ENCODE data around the gene ZFAND6. TPM values are rescaled to one million over a fixed set of nuclear protein-coding genes. Genes with fewer than 3 reads are reported as not detected.
A peak's percentile ranks its signal among the peaks of the same experiment; 100 is the strongest.
"Not testable (repeated sequence)": the region's sequence is repeated elsewhere in the genome, so short reads cannot be mapped to it uniquely, and the experiment has no call there.

Gene ZFAND6
- polyA plus RNA-seq (2012; ENCODE audit: missing spikeins), result 73.6 TPM

- FAIRE-seq, result peak; percentile 94
- peak; percentile 74 for DNase-seq (ENCODE audit: insufficient read length)
- TF ChIP-seq POLR2A (IDR thresholded peaks at IDR 0.05; ENCODE audit: low read depth, low read length), result peak; percentile 82
- TF ChIP-seq POLR2AphosphoS5 (IDR thresholded peaks at IDR 0.05; ENCODE audit: low read depth, low read length), result peak; percentile 85
- TF ChIP-seq TAF1 (IDR thresholded peaks at IDR 0.05; ENCODE audit: borderline replicate concordance, low read depth, low read length), result no peak; the same call in 1 of the 2 replicates
Observed at GRCh38 chr15:80058851-80059785, at the start of gene ZFAND6. Gene ZFAND6 (plus strand): TSS chr15:80059676. CDS start chr15:80120345, 60,669 bp downstream.

- FAIRE-seq (peak; percentile 79), DNase-seq (ENCODE audit: insufficient read length) (no peak)
- no peak for TF ChIP-seq POLR2AphosphoS5 (IDR thresholded peaks at IDR 0.05; ENCODE audit: low read depth, low read length)
- no peak for TF ChIP-seq TAF1 (IDR thresholded peaks at IDR 0.05; ENCODE audit: borderline replicate concordance, low read depth, low read length)
- TF ChIP-seq POLR2A (IDR thresholded peaks at IDR 0.05; ENCODE audit: low read depth, low read length), result no peak; the same call in 1 of the 2 replicates
Observed at GRCh38 chr15:80010131-80010673, 49.3 kb upstream of the ZFAND6 start.

- peak; percentile 76 for FAIRE-seq
- DNase-seq (ENCODE audit: insufficient read length), result not testable (repeated sequence)
Observed at GRCh38 chr15:80011041-80011523, 48.4 kb upstream of the ZFAND6 start.

- TF ChIP-seq POLR2A (IDR thresholded peaks at IDR 0.05; ENCODE audit: low read depth, low read length) (no peak), TAF1 (IDR thresholded peaks at IDR 0.05; ENCODE audit: borderline replicate concordance, low read depth, low read length) (no peak)
- DNase-seq (ENCODE audit: insufficient read length), result no peak
- FAIRE-seq, result no peak
Observed at GRCh38 chr15:80011596-80011995, 47.9 kb upstream of the ZFAND6 start.

- TF ChIP-seq TAF1 (IDR thresholded peaks at IDR 0.05; ENCODE audit: borderline replicate concordance, low read depth, low read length), result no peak
- TF ChIP-seq POLR2AphosphoS5 (IDR thresholded peaks at IDR 0.05; ENCODE audit: low read depth, low read length), result no peak
- TF ChIP-seq POLR2A (IDR thresholded peaks at IDR 0.05; ENCODE audit: low read depth, low read length), result no peak
- no peak for DNase-seq (ENCODE audit: insufficient read length)
- peak; percentile 83 for FAIRE-seq
Observed at GRCh38 chr15:80012060-80012726, 47.3 kb upstream of the ZFAND6 start.

GRCh38 chr15:80014186-80014585 lies 45.3 kb upstream of the ZFAND6 start:
- not testable (repeated sequence) for DNase-seq (ENCODE audit: insufficient read length); FAIRE-seq

GRCh38 chr15:80015156-80015555 lies 44.3 kb upstream of the ZFAND6 start:
- FAIRE-seq (peak; percentile 17), DNase-seq (ENCODE audit: insufficient read length) (no peak)
- TF ChIP-seq TAF1 (IDR thresholded peaks at IDR 0.05; ENCODE audit: borderline replicate concordance, low read depth, low read length), result no peak
- TF ChIP-seq POLR2AphosphoS5 (IDR thresholded peaks at IDR 0.05; ENCODE audit: low read depth, low read length), result no peak
- TF ChIP-seq POLR2A (IDR thresholded peaks at IDR 0.05; ENCODE audit: low read depth, low read length), result no peak

- FAIRE-seq, result not testable (repeated sequence)
Observed at GRCh38 chr15:80016506-80016905, 43.0 kb upstream of the ZFAND6 start.

GRCh38 chr15:80017139-80017538 lies 42.3 kb upstream of the ZFAND6 start:
- DNase-seq (ENCODE audit: insufficient read length); FAIRE-seq: not testable (repeated sequence)
- peak; percentile 70 for TF ChIP-seq POLR2A (IDR thresholded peaks at IDR 0.05; ENCODE audit: low read depth, low read length)

More at GRCh38 chr15:80016506-80016905, 43.0 kb upstream of the ZFAND6 start:
- not testable (repeated sequence) for DNase-seq (ENCODE audit: insufficient read length)

- no peak for DNase-seq (ENCODE audit: insufficient read length)
- no peak for FAIRE-seq
- TF ChIP-seq POLR2A (IDR thresholded peaks at IDR 0.05; ENCODE audit: low read depth, low read length) (no peak), POLR2AphosphoS5 (IDR thresholded peaks at IDR 0.05; ENCODE audit: low read depth, low read length) (no peak), TAF1 (IDR thresholded peaks at IDR 0.05; ENCODE audit: borderline replicate concordance, low read depth, low read length) (no peak)
Observed at GRCh38 chr15:80019168-80019745, 40.2 kb upstream of the ZFAND6 start.

GRCh38 chr15:80020149-80020548 lies 39.3 kb upstream of the ZFAND6 start:
- FAIRE-seq; DNase-seq (ENCODE audit: insufficient read length): not testable (repeated sequence)

- no peak for FAIRE-seq
- DNase-seq (ENCODE audit: insufficient read length), result no peak
- TF ChIP-seq TAF1 (IDR thresholded peaks at IDR 0.05; ENCODE audit: borderline replicate concordance, low read depth, low read length), result no peak
- no peak for TF ChIP-seq POLR2AphosphoS5 (IDR thresholded peaks at IDR 0.05; ENCODE audit: low read depth, low read length)
- 0 out of 2 replicates have a peak, but pooled peaks have one; percentile 26 for TF ChIP-seq POLR2A (IDR thresholded peaks at IDR 0.05; ENCODE audit: low read depth, low read length)
Observed at GRCh38 chr15:80020731-80021130, 38.7 kb upstream of the ZFAND6 start.

Data from GM12892 (cell line).